Natural killer cell (primary cell): Measurements from ENCODE around the gene ARF3. TPM values are rescaled to one million over a fixed set of nuclear protein-coding genes. Genes with fewer than 3 reads are reported as not detected.

Source experiments
- ATAC-seq, 3 donors: fragments of 150-1000 bp in 2 of 3; fragments of 200-7000 bp in 1 of 3; cut with Tn5 transposase; 1 replicate in 1 of 3; 2 replicates in 2 of 3; pipeline ENCODE4 v1.10.0; 2021; ENCODE audit warnings: mild to moderate bottlenecking in 2 of 3, moderate library complexity in 2 of 3
- DNase-seq, 2 donors: peaks; one replicate each; pipeline versions ENCODE4 v3.0.0 to v3.0.0-alpha.2; 2013 to 2021; ENCODE audit warnings: mixed read lengths in 1 of 2
- H3K27ac ChIP-seq: one replicate; pipeline ENCODE4 v1.5.1; 2013; ENCODE audit warnings: mild to moderate bottlenecking, low read length
- H3K27me3 ChIP-seq: one replicate; pipeline ENCODE4 v1.6.1; 2013; ENCODE audit warnings: low read length; ENCODE audit not compliant: control insufficient read depth, insufficient read depth
- H3K36me3 ChIP-seq: one replicate; pipeline ENCODE4 v1.6.1; 2013; ENCODE audit warnings: low read length; ENCODE audit not compliant: control insufficient read depth, insufficient read depth
- H3K4me1 ChIP-seq: one replicate; pipeline ENCODE4 v1.6.1; 2013; ENCODE audit warnings: low read length; ENCODE audit not compliant: control insufficient read depth, insufficient read depth
- H3K4me3 ChIP-seq: one replicate; pipeline ENCODE4 v1.5.1; 2013; ENCODE audit warnings: low read length
- H3K9me3 ChIP-seq: one replicate; pipeline ENCODE4 v1.6.1; 2013; ENCODE audit warnings: low read length; ENCODE audit not compliant: control insufficient read depth, insufficient read depth
- H3K27ac Mint-ChIP-seq, 2 donors: one replicate each; pipeline ENCODE4 v1.8.0; 2022; ENCODE audit warnings: mild to moderate bottlenecking in 2 of 2, mixed read lengths in 2 of 2, moderate library complexity in 1 of 2
- H3K27me3 Mint-ChIP-seq, 2 donors: one replicate each; pipeline ENCODE4 v1.8.0; 2022; ENCODE audit warnings: low read depth in 2 of 2, mixed read lengths in 2 of 2
- H3K36me3 Mint-ChIP-seq: one replicate; pipeline ENCODE4 v1.8.0; 2022; ENCODE audit warnings: mixed read lengths
- H3K4me1 Mint-ChIP-seq, 2 donors: one replicate each; pipeline ENCODE4 v1.8.0; 2022; ENCODE audit warnings: mixed read lengths in 2 of 2
- H3K4me3 Mint-ChIP-seq: one replicate; pipeline ENCODE4 v1.8.0; 2022; ENCODE audit warnings: mild to moderate bottlenecking, moderate library complexity, mixed read lengths
- H3K9me3 Mint-ChIP-seq, 2 donors: one replicate each; pipeline ENCODE4 v1.8.0; 2022; ENCODE audit warnings: mixed read lengths in 2 of 2
- WGBS: methylation state at CpG from one replicate; pipeline ENCODE4 v1.1.7; 2013; ENCODE audit warnings: missing lambda C conversion rate; ENCODE audit not compliant: insufficient coverage; 5-methylcytosine and 5-hydroxymethylcytosine counted together
- intact Hi-C: fragments of 100-400 bp; cut with micrococcal nuclease; formaldehyde crosslinking; loops from one replicate; pipeline ENCODE4 v1.14.2; 2022
- total RNA-seq, 4 donors: library from RNA; stranded (reverse); fragments of 120-200 nt in 1 of 4; gene quantifications; one replicate each; pipeline versions ENCODE4 v1.2.3 to v1.2.4, GENCODE V29; 2013 to 2022
- TF ChIP-seq, protein P1 (sequence below): fragments of 200-600 bp; IDR thresholded peaks from one replicate; pipeline ENCODE4 v1.8.0; 2022; ENCODE audit warnings: antibody characterized with exemption

Gene ARF3
- total RNA-seq, 3 donors from 2014 or later (not counting 1 experiment from before 2014, with no cell fraction given) = 80.7 to 114 (median 88.4) TPM

DNA sequence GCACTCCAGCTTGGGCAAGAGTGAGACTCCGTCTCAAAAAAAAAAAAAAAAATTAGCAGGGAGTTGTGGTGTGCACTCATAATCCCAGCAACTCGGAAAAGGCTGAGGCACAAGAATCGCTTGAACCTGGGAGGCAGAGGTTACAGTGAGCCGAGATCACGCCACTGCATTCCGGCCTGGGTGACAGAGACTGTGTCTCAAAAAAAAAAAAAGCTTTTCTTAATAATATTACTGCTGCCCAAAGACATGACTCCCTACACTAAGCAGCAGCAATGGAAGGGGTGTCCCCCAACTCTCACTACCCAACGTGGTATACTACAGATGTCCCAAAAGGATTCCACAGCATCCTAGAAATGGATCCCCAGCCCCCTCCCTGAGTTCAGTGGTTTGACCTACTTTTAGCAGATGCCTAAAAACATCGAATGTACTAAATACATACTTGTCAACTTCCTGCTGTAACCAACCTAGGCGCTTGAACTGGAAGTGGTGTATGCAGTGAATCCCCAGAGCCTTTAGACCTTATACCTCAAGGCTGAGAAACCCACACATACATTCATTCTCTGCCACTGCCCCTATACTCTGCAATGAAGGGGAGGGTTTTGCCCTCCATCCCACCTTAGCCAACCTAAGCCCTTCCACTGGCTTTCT is 23.5 kb downstream of the ARF3 start:
- Histone ChIP-seq H3K4me3 (peak overlapping the region; percentile 18), H3K4me1 (peaks cover 52% of the 10 kb centered on the region), H3K27ac (peak overlapping the region; percentile 95), H3K27me3 (no peaks in the 10 kb centered on the region), H3K36me3 (peaks cover 24% of the 10 kb centered on the region), H3K9me3 (no peaks in the 10 kb centered on the region)
- intact Hi-C loops = loop anchor here (1.0 to 5.0 kb wide), 5 partner anchors 8 to 85 kb away; partner anchors contain the start of genes DDN, FKBP11, PRKAG1 and RND1
- peak overlapping the region; percentile 95 to 98 for H3K27ac Mint-ChIP-seq
- peak overlapping the region; percentile 91 for H3K4me3 Mint-ChIP-seq
- peaks cover 17% of the 10 kb centered on the region for H3K36me3 Mint-ChIP-seq
- WGBS = 33% methylated on average over 9 of the region's 9 CpGs
- TF ChIP-seq, protein P1, sequence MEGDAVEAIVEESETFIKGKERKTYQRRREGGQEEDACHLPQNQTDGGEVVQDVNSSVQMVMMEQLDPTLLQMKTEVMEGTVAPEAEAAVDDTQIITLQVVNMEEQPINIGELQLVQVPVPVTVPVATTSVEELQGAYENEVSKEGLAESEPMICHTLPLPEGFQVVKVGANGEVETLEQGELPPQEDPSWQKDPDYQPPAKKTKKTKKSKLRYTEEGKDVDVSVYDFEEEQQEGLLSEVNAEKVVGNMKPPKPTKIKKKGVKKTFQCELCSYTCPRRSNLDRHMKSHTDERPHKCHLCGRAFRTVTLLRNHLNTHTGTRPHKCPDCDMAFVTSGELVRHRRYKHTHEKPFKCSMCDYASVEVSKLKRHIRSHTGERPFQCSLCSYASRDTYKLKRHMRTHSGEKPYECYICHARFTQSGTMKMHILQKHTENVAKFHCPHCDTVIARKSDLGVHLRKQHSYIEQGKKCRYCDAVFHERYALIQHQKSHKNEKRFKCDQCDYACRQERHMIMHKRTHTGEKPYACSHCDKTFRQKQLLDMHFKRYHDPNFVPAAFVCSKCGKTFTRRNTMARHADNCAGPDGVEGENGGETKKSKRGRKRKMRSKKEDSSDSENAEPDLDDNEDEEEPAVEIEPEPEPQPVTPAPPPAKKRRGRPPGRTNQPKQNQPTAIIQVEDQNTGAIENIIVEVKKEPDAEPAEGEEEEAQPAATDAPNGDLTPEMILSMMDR = no peak
- no peaks in the 10 kb centered on the region for H3K9me3 Mint-ChIP-seq
- H3K4me1 Mint-ChIP-seq = peaks cover 67% of the 10 kb centered on the region in 2 donors
- ATAC-seq (peak; percentile 80 to 92 (median 91)), DNase-seq (peak; percentile 49 to 79)
- H3K27me3 Mint-ChIP-seq = no peaks in the 10 kb centered on the region

DNA sequence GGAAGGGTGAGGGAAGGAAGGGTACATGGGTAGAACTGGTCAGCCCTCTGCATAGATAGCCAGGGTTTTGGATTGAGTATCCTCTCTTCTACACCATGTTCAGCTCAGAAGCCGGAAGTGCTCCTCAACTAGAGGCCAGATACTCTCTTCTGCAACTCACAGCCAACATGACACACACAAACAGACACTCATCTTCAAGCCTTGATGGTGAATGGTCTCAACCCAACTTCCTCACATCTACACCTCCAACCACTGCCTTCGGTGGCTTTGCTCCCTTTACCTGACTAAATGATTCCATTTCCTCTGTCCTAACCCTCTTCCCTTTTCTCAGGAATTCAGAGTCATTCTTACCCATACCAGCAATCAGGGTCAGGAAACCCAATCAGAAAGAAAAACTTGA is 24.4 kb downstream of the ARF3 start:
- H3K27ac ChIP-seq = peak overlapping the region; percentile 95
- H3K4me1 ChIP-seq = peaks cover 52% of the 10 kb centered on the region
- Mint-ChIP-seq H3K4me3 (peak overlapping the region; percentile 91), H3K27ac (peak overlapping the region; percentile 95 to 98), H3K9me3 (no peaks in the 10 kb centered on the region), H3K27me3 (no peaks in the 10 kb centered on the region), H3K36me3 (peaks cover 17% of the 10 kb centered on the region), H3K4me1 (peaks cover 67% of the 10 kb centered on the region in 2 donors)
- peaks cover 21% of the 10 kb centered on the region for H3K36me3 ChIP-seq
- intact Hi-C loops = loop anchor here (2.0 to 5.0 kb wide), 2 partner anchors 64 to 68 kb away; partner anchors contain the start of genes DDN and RND1
- WGBS = 28% methylated on average over 2 of the region's 2 CpGs
- no peaks in the 10 kb centered on the region for H3K27me3 ChIP-seq
- H3K9me3 ChIP-seq = no peaks in the 10 kb centered on the region
- H3K4me3 ChIP-seq = peak overlapping the region; percentile 18
- TF ChIP-seq, protein P1 = no peak
- ATAC-seq (peak; percentile 36 to 55 (median 41)), DNase-seq (peak; percentile 34 to 43)

DNA sequence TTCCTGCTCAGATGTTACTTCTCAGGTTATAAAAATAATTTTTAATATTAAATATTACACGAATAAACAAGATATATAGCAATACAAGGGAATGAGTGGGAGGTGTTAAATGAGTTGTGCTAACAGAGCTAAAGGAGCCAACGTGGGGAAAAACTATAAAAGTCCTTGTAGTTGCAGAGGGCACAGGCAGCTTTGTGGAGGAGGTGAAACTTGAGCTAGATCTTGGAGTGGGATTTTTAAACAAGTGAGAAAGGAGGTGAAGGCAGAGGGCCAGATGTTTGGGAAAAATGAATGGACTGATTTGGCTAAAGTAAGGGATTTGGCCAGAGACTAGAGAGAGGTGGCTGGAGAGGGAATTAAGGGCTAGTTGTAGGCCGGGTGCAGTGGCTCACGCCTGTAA is 26.8 kb downstream of the ARF3 start:
- H3K36me3 ChIP-seq = peaks cover 10% of the 10 kb centered on the region
- peak overlapping the region; percentile 63 to 71 for H3K27ac Mint-ChIP-seq
- H3K27me3 ChIP-seq = no peaks in the 10 kb centered on the region
- peaks cover 11% of the 10 kb centered on the region for H3K36me3 Mint-ChIP-seq
- H3K4me3 Mint-ChIP-seq = peak overlapping the region; percentile 14
- H3K9me3 ChIP-seq = no peaks in the 10 kb centered on the region
- H3K9me3 Mint-ChIP-seq = no peaks in the 10 kb centered on the region
- H3K27me3 Mint-ChIP-seq = no peaks in the 10 kb centered on the region
- H3K4me1 ChIP-seq = peaks cover 54% of the 10 kb centered on the region
- H3K4me1 Mint-ChIP-seq = peaks cover 69 to 71% of the 10 kb centered on the region in 2 donors
- TF ChIP-seq, protein P1 = no peak
- H3K27ac ChIP-seq = no peak overlapping the region
- intact Hi-C loops = loop anchor here (5.0 kb wide), 1 partner anchor 67 kb away; the partner anchor contains the start of gene DDN
- H3K4me3 ChIP-seq = no peak overlapping the region
- 86% methylated on average over 3 of the region's 4 CpGs for WGBS
- ATAC-seq (no peak), DNase-seq (no peak)
